Stimulated activated CD4-positive, alpha-beta T cell treated with anti-CD3 and anti-CD28 coated beads, Interleukin-2, amount 100 ng/mL, for 48 hours (primary cell): ENCODE results near the gene ZNF718.
"Not testable (repeated sequence)": the region's sequence is repeated elsewhere in the genome, so short reads cannot be mapped to it uniquely, and the experiment has no call there.

Experiments used
- DNase-seq, 2 donors: peaks; one replicate each; pipeline ENCODE4 v3.0.0-alpha.2; 2020

Gene ZNF718

DNA sequence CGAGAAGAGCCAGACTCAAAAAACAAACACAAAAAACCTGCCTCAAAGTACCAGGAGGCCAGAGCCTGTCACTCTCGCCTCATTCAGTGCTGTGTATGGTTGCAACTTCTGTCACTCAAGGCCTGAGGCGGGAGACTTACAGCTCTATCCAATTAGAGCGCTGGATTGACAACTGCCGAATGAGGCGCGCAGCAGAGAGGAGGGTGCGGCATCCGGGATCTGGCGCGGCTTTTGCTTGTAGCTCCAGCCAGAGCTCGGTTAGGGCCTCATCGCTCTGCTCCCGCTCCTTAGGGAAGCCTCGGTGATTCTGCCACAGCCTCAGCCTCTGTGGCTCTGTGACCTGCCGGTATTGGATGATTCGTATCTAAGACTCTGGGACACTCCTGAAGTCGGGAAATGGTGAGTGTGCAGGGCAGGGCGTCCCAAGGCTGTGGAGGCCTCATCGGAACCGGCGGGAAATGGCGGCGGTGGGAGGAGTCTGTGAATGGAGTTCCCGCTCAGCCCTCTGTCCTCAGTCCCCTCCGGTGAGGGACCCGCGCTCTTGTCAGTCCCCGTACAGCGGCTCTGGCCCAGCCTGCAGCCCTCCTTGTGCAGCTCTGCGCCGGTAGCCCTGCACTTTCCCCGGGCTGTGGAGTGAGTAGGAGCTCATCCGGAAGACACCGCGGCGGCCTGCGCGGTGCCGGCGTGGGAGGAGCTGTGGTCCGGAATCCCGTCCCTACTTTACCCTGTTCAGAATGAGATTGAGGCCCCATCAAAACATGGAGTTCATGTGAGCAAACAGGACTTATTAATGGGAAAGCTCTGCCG is at the start of gene ZNF718:
Gene ZNF718 (plus strand): TSS at position 227 of the 807 bp plus-strand sequence. CDS start 170 bp downstream, at position 397.
- peak; percentile 78 to 86 for DNase-seq

DNA sequence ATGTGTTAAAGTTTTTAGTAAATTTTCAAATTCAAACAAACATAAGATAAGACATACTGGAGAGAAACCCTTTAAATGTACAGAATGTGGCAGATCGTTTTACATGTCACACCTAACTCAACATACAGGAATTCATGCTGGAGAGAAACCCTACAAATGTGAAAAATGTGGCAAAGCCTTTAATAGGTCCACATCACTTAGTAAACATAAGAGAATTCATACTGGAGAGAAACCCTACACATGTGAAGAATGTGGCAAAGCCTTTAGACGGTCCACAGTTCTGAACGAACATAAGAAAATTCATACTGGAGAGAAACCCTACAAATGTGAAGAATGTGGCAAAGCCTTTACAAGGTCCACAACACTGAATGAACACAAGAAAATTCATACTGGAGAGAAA is 38.4 kb upstream of the ZNF718 start:
- no peak for DNase-seq

DNA sequence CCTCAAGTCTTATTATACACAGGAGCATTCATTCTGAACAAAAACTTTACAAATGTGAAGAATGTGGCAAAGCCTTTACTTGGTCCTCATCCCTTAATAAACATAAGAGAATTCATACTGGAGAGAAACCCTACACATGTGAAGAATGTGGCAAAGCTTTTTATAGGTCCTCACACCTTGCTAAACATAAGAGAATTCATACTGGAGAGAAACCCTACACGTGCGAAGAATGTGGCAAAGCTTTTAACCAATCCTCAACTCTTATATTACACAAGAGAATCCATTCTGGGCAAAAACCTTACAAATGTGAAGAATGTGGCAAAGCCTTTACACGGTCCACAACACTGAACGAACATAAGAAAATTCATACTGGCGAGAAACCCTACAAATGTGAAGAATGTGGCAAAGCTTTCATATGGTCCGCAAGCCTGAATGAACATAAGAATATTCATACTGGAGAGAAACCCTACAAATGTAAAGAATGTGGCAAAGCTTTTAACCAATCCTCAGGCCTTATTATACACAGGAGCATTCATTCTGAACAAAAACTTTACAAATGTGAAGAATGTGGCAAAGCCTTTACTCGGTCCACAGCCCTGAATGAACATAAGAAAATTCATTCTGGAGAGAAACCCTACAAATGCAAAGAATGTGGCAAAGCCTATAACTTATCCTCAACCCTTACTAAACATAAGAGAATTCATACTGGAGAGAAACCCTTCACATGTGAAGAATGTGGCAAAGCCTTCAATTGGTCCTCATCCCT is 37.6 kb upstream of the ZNF718 start:
- DNase-seq, result not testable (repeated sequence)

DNA sequence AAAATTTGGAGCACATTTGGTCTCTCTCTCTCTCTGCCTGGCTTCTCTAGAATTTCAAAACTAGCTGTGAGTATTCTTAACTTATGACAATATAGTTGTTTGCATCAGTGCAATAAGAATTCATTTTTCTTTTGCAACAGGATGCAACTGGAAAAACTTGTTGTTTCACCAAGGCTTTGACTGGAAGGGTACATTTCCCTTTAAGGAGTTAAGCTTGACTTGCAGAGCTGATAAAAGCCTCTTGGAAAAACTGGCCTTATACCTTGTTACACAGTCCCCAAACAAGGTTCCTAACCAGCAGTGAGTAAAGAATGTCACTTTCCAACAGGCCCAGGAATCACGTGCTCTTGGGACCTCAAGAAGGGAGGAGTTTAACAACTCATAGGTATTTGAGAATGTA is 25.9 kb upstream of the ZNF718 start:
- no peak for DNase-seq

DNA sequence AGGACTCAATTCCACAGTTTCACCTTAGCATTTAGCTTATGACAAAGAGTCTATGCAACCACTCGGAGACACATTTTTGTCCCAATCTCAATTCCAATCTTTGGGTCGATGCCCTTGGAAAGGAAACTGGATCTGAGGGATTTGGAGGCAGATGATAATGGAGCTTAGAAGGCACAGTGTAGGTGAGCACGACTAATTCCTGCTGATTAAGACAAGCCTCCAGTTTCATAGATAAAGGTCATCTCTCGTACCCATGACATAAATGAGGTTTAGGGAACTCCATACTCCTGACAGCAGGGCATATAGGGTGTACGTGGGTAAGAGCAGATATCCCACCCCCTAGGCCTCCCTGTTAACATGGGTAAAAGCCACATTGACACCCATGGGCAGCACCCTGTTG is 24.4 kb upstream of the ZNF718 start:
- no peak for DNase-seq

DNA sequence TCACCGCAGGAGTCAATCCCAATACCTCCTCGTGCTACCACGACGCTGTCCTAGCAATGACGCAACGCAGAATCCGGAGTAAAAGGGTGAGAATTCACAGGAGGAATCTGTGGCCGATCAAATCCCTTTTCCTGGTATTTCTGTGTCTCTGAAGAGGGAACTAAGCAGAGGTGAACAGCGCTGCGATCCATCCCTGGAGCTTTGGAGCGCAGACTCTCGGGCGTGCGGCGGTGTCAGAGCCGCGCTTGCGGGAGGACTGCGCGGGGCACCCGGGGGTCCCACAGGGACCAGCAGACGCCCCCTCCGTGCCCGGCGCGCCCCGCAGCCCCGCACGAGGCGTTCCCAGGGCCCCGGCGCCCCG is 17.2 kb upstream of the ZNF718 start:
- no peak for DNase-seq

DNA sequence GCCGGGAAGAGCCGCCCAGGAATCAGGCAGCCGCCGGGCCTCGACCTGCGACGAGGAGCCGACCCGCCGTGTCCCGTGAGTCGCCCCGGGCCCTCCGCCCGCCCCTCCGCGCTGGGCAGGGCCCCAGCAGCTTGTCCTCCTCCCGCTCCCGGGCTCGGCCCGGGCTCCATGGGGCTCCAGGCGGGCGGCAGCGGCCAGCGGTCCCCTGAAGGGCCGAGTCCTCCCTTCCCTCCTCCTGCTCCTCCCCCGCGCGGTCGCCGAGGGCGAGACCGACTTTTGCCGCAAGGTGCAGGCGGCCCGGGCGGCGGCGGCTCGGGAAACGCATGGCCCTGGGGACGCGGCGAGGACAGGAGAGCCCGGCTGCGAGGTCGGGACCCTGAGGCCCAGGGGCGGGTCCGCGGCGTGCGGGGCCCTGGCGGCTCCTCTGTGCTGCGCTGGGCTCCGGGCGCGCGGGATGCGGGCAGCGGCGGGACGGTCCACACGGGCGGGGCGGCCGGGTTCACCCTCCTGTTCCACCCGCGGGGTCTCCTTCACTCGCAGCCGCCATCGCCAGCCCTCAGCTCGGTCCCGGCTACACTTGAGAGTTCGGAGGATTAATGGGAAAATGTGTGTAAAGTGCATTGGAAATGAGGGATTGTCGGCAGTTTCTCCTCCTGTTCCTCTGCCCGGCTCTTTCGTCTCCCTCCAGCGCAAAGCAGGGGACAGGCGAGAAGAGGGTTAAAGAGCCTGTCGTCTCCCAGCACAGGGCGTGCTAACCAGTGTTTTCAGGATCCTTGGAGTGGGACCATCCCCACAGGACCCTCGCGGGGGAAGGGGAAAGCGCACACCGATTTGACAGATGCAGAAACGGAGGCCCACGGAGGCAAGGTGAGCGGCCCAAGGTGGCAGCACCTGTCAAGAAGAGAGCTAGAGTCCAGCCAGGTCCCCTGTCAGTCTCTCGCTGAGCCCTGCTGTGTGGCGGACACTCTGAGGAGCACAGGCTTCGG is 16.6 kb upstream of the ZNF718 start:
- DNase-seq, result no peak

DNA sequence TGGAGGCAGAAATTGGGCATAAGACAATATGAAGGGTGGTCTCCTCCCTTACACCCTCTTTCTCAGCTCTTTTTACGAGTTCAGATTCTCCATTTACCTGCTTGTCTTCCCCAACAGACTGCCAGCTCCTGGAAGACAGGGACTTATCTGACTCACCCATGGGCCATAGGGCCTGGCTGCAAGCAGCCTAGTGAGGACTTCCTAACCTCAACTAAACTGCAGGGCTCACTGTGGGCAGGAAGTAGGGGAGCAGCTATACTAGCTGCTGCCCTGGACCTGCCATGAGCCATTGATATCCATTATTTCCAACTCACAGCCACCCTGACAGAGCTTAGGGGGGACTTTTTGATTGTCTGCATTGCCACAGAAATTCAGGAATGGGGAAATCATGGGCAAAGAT is 11.5 kb upstream of the ZNF718 start:
- no peak for DNase-seq

DNA sequence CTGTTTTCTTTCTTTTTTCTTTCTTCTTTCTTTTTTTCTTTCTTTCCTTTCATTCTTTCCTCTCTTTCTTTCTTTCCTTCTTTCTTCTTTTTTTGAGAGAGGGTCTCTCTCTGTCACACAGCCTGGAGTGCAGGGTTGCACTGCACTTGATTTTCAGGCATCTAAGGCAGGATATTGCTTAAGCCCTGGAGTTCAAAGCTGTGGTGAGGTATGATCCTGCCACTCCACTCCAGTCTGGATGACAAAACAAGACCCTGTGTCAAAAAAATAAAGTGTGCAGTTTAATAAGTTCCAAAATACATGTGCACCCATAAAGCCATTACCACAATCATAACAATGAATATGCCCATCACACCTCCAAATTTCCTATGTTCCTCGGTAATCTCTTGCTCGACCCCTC is 10.6 kb upstream of the ZNF718 start:
- DNase-seq, result no peak

DNA sequence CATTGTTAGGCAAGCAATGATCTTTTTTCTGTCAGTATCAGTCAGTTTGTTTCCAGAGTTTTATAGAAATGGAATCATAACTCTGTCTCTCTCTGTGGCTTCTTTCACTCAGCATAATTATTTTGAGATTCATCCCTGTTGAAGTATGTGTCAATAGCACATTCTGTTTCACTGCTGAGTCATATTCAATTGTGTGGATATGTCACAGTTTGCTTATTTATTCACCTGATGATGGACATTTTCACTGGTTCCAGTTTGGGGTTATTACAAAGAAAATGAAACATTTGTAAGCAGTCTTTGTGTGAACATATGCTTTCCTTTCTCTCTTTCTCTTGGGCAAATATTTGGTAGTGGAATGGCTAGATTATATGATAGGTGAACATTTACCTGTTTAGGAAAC is 10.2 kb upstream of the ZNF718 start:
- DNase-seq, result no peak

DNA sequence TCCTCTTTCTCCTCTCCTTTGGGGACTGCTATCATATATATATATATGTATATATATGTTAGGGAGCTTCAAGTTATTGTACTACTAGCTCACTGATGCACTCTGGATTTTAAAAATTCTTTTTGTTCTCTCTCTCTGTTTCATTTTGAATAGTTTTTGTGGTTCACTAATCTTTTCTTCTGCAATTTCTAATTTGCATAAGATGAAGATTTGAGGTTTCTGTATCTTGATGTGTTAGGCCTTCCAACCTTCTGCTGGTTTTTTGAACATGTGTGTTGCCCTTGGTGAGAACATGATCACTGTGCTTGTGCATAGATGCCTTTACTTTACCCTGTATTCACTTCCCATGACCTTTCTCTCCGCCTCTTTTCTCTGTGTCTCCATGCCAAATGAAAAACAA is 7.8 kb upstream of the ZNF718 start:
- no peak for DNase-seq

DNA sequence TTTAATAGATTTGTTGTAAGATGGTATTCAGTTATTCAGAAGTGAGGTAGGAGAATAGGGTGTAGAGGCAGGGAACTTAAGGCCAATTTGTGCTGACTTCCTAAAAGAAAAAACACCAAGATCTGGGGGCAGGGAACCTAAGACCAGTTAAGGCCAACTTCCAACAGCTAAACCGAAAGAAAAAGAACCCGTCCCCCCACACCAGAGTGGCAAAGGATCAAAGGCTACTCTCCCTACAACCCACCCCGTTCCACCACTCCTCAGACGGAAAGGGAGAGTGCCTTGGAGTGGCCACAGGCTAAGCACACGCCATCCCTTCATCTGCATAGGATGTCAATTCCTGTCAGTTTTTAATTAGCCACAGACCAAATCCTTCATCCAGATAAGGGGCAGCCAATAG is 3.7 kb upstream of the ZNF718 start:
- no peak for DNase-seq

DNA sequence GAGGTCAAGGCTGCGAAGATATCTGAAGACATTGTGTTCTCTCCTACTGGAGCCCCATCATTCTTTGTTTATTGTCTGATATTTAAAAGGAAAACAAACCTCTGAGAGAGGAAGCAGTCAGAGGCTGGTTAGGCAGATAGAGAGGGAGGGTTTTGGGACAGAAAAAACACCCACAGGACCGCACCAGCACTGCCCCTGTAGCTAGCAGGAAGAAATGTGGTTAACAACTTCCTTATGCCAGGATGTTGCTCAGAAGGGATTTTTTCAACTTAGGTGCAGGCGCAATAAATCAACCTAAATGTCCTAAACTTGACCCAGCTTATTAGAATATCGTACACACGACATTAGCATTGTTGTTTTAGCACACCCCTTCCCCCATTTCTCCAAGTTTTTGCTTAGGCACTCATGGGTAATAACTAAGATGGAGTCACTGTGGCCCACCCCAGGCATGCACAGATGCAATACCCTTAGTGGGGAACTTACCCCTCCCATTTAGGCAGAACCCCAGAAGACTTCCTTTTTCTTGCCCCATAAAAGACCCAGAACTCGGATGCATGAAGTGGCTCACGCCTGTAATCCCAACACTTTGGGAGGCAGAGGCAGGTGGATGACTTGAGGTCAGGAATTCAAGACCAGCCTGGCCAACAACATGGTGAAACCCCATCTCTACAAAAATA is 2.8 kb upstream of the ZNF718 start:
- no peak for DNase-seq

DNA sequence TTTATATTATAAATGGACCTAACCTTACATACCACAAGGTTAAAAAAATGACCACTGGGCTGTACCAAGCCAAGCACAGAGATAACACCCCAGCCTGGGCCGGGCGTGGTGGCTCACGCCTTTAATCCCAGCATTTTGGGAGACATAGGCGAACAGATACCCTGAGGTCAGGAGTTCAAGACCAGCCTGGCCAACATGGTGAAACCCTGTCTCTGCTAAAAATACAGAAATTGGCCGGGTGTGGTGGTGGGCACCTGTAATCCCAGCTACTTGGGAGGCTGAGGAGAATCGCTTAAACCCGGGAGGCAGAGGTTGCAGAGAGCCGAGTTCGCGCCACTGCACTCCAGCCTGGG is 403 bp upstream of the ZNF718 start:
- not testable (repeated sequence) for DNase-seq

DNA sequence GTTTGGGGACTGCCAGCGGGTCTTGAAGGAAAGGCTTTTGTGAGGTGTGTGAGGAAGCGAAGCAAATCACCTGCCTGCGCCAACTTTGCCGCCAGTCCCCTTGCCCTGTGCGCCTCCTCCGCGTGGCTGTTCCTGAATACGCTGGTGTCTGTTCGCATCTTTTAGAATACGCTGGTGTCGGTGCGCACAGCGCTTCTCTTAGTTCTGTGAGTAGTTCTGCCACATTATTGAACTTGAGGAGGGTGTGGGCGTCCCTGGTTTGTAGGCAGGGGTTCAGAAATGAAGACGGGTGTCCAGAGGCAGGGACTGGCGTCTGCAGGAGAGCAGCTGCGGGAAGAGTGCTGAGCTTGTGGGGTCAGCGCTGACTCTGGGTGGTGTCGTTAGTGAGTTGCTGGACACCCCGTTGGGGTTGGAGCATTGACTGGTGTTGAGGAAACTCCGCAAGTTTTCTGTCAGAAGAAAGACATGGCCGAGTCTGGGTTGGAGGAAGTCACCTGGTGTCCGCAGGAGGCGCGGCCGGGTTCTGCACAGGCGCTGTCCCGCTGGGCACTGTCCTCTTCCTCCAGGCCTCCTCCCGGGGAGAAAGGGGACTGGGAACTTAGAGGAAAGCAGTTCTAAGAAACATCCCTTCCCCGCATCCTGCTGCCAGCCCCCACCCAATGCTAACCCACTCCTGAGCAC is 930 bp downstream of the ZNF718 start:
- DNase-seq, result peak in 1 of 2 donors; percentile 18

DNA sequence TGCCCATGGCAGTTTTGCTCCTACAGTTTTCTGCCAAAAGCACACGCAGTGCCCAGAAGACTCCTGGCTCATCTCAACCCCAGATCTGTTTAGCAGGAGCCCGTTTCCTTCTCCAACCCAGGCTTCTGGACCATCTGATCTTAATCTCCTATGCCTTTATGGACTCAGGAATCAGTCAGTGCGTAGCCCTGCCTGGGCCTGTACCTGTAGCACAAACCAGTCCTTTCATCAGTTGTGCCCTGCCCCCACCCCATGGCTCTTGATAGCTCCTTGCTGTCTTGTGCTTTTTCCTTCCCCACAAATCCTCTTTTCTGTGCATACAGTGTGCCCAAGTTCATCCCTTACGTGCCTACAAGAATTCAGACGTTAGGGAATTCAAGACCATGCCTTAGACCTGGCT is 1.5 kb downstream of the ZNF718 start:
- no peak for DNase-seq

DNA sequence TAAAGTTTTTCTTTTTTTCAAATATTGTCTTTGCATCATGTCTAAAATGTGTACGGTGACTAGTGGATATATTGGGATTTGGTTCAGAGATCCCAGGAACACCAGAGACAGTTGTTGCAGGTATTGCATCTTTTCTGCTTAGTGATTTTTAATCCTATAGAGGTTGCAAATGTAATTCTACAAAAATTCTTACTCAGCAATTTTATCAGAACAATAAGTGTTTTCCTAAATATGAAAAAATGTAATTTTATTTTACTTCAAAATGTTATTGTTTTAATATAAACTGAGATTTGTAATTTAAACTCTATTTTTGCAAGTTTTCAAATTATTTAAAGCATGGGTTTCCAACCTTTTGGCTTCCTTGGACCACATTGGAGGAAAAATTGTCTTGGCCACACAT is 8.2 kb downstream of the ZNF718 start:
- DNase-seq, result no peak

DNA sequence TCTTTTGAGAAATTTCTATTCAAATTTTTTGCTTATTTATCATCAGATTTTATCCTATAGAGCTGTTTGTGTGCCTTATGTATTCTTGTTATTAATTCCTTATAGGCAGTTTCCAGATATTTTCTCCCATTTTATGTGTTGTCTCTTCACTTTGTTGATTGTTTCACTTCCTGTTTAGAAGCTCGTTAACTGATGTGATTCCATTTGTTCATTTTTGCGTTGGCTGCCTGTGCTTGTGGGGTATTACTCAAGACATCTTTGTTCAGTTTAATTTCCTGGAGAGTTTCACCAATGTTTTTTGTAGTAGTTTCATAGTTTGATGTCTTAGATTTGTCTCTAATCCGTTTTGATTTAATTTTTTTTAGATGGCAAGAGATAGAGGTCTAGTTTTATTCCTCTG is 14.6 kb downstream of the ZNF718 start:
- DNase-seq, result no peak

DNA sequence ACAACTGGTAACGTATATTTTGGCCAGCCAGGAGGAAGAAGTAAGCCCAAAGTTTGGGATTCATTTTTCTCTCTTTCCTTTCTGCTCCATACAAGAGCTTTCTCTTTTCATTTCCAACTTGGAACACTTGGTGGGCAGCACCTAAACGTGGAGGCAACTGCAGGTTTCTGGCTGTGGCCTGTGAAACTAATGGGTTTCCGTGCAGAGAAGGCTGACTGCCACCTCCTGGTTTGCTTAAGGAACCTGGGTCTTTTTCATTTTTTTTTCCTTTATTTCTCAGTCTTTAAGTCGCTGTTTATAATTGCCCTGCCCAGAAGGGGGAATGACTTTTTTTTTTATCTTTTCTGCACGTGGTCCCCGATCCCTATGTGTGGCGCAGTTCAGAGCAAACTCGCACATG is 15.4 kb downstream of the ZNF718 start:
- DNase-seq, result no peak

DNA sequence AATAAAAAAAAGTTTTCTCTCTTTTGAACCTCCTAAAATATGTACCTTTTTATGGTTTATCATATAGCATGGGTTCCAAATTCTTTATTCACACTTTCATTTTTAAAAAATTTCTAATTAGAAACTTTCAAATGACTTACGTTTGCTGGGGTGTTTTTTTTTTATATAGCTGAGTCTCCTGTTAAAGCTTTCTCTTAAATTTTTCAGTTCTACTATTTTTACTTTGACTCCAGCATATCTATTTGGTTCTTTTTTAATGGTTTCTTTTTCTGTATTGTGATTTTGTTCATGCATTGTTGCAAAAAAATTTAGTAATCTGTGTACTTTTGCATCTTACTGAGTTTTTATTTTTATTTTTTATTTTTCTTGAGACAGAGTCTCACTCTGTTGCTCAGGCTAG is 22.3 kb downstream of the ZNF718 start:
- no peak for DNase-seq

DNA sequence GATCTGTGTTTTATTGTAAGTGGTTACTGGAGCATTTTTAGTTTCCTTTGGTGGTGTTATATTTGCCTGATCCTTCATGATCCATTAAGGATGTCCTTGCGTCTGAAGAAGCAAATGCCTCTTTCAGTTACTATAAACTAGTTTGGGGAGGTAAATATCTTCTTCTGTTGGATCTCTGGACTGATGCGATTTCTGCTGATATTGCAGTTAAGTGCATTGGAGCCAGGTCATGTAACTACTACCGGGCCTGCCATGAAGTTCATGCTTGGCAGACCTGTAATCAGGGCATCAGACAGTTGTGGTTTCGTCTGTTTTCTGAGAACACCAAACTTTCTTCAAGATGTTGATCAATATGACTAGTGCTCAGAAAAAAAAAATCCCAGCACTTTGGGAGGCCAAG is 22.9 kb downstream of the ZNF718 start:
- DNase-seq, result no peak
